Kidney (tissue), 14 donors: ENCODE measurements around the gene P2RY11. TPM values are rescaled to one million over a fixed set of nuclear protein-coding genes. Genes with fewer than 3 reads are reported as not detected.

ENCODE experiments used
- DNase-seq, 5 donors: peaks; one replicate each; pipeline ENCODE4 v3.0.0-alpha.2; 2013 to 2020
- FAIRE-seq: peaks from 2 replicates; lab custom pipeline; 2012; peaks lifted over from hg19 to GRCh38; lab: Jason Lieb, UNC
- H3K27ac ChIP-seq, 2 donors: one replicate each; pipeline ENCODE4 v1.7.0; 2013; ENCODE audit warnings: low read depth in 2 of 2, low read length in 2 of 2, inconsistent platforms in 1 of 2
- H3K27me3 ChIP-seq: one replicate; pipeline ENCODE4 v1.7.1; 2013; ENCODE audit warnings: low read length, inconsistent platforms; ENCODE audit not compliant: control insufficient read depth, insufficient read depth
- H3K36me3 ChIP-seq, 3 donors: one replicate each; pipeline versions ENCODE4 v1.7.0 to v1.7.1; 2013; ENCODE audit warnings: low read length in 3 of 3, control low read depth in 1 of 3, inconsistent platforms in 1 of 3; ENCODE audit not compliant: insufficient read depth in 3 of 3, control insufficient read depth in 2 of 3
- H3K4me1 ChIP-seq, 3 donors: one replicate each; pipeline versions ENCODE4 v1.7.0 to v1.7.1; 2013; ENCODE audit warnings: low read length in 3 of 3, inconsistent platforms in 1 of 3, low read depth in 1 of 3; ENCODE audit not compliant: control insufficient read depth in 2 of 3, insufficient read depth in 2 of 3
- H3K4me3 ChIP-seq, 3 donors: one replicate each; pipeline versions ENCODE4 v1.7.0 to v1.8.1; 2013; ENCODE audit warnings: low read length in 3 of 3, control low read depth in 1 of 3, inconsistent platforms in 1 of 3
- H3K9ac ChIP-seq, 3 donors: one replicate each; pipeline versions ENCODE4 v1.7.0 to v1.7.1; 2013; ENCODE audit warnings: low read length in 3 of 3, control low read depth in 1 of 3, inconsistent platforms in 1 of 3
- H3K9me3 ChIP-seq, 3 donors: one replicate each; pipeline versions ENCODE4 v1.7.0 to v1.7.1; 2013; ENCODE audit warnings: low read length in 3 of 3, control low read depth in 1 of 3, inconsistent platforms in 1 of 3; ENCODE audit not compliant: control insufficient read depth in 2 of 3, insufficient read depth in 1 of 3
- CTCF ChIP-seq: IDR thresholded peaks from 3 replicates; pipeline ENCODE4 v1.5.1; 2012; ENCODE audit warnings: mild to moderate bottlenecking, moderate library complexity, borderline replicate concordance; ENCODE audit not compliant: insufficient read depth; ENCODE audit errors: extremely low read depth
- intact Hi-C: fragments of 100-400 bp; cut with DNase I; formaldehyde crosslinking; loops from one replicate; pipeline ENCODE4 v1.11.1; 2022
- polyA plus RNA-seq: library from polyadenylated mRNA; stranded (reverse); fragments of 350-450 nt; fragmentation: Illumina TruSeq; extraction: RNeasy Lipid Tissue Mini Kit (QIAGEN cat#74804); gene quantifications from one replicate; pipeline ENCODE4 v1.2.3, GENCODE V29; 2014; ENCODE audit warnings: low read depth, low replicate concordance; ENCODE audit not compliant: insufficient read depth
- total RNA-seq: library from RNA; stranded (reverse); fragmentation: NEBNext Ultra II Directional; extraction: Animal tissue kit (Norgen Biotek cat#: 25700); gene quantifications from one replicate; pipeline ENCODE4 v1.2.1, GENCODE V29; 2021
- donor health status: control.
- donor health status: control.
- donor health status: control.
- donor health status: control.
- donor health status: control.
- donor health status: DM: yes; HTN: yes; CAD: no.
- donor health status: Normal renal cell carcinoma (clear cell type).

P2RY11 gene
- total and polyA plus RNA-seq, 2 donors from 2014 or later = 3.7 to 17.3 TPM

GRCh38 chr19:10133596-10133995, 22.1 kb downstream of the P2RY11 start:
- FAIRE-seq (no peak), DNase-seq (no peak)
- no peak overlapping the region for H3K27ac ChIP-seq
- intact Hi-C loops = no loop called here
- H3K9me3 ChIP-seq = no peaks in the 10 kb centered on the region
- H3K9ac ChIP-seq = no peak overlapping the region
- H3K36me3 ChIP-seq = peaks cover 0 to 20% (median 2%) of the 10 kb centered on the region in 3 donors
- H3K27me3 ChIP-seq = no peaks in the 10 kb centered on the region
- no peak for TF ChIP-seq CTCF
- no peak overlapping the region for H3K4me3 ChIP-seq
- H3K4me1 ChIP-seq = no peaks in the 10 kb centered on the region

GRCh38 chr19:10134040-10134439, 22.5 kb downstream of the P2RY11 start:
- H3K27me3 ChIP-seq = no peaks in the 10 kb centered on the region
- no peak overlapping the region for H3K9ac ChIP-seq
- peaks cover 0 to 20% (median 2%) of the 10 kb centered on the region in 3 donors for H3K36me3 ChIP-seq
- TF ChIP-seq CTCF = no peak
- intact Hi-C loops = no loop called here
- H3K4me3 ChIP-seq = no peak overlapping the region
- no peaks in the 10 kb centered on the region for H3K4me1 ChIP-seq
- H3K9me3 ChIP-seq = no peaks in the 10 kb centered on the region
- DNase-seq (no peak), FAIRE-seq (no peak)
- H3K27ac ChIP-seq = no peak overlapping the region

- peak in 1 of 5 donors; percentile 79 for DNase-seq
- no peak for TF ChIP-seq CTCF
- Histone ChIP-seq H3K36me3 (peaks cover 0 to 20% (median 2%) of the 10 kb centered on the region in 3 donors), H3K4me1 (no peaks in the 10 kb centered on the region), H3K9me3 (no peaks in the 10 kb centered on the region), H3K27me3 (no peaks in the 10 kb centered on the region), H3K9ac (no peak overlapping the region), H3K27ac (no peak overlapping the region), H3K4me3 (no peak overlapping the region)
- intact Hi-C loops = no loop called here
- no peak for FAIRE-seq
Measured at GRCh38 chr19:10135551-10136334, 24.2 kb downstream of the P2RY11 start.

GRCh38 chr19:10136936-10137335, 25.4 kb downstream of the P2RY11 start:
- TF ChIP-seq CTCF = no peak
- Histone ChIP-seq H3K9me3 (no peaks in the 10 kb centered on the region), H3K27me3 (no peaks in the 10 kb centered on the region), H3K27ac (no peak overlapping the region), H3K36me3 (peaks cover 2 to 28% (median 4%) of the 10 kb centered on the region in 3 donors), H3K4me1 (no peaks in the 10 kb centered on the region), H3K9ac (no peak overlapping the region), H3K4me3 (no peak overlapping the region)
- intact Hi-C loops = no loop called here
- DNase-seq (no peak), FAIRE-seq (no peak)
